ENCODE results near the gene PTPN21. TPM values are rescaled to one million over a fixed set of nuclear protein-coding genes. Genes with fewer than 3 reads are reported as not detected.

The PTPN21 gene
- polyA plus RNA-seq, 3 donors = not detected

GRCh38 chr14:88490168-88490567 is 64.6 kb downstream of the PTPN21 start:
- Histone ChIP-seq H3K4me2 (replicated peaks; ENCODE audit: extremely low read depth, low read length, poor library complexity, severe bottlenecking) (no peak overlapping the region), H3K9ac (ENCODE audit: insufficient read depth, low read length, poor library complexity, severe bottlenecking) (no peak overlapping the region), H4K20me1 (ENCODE audit: insufficient read depth, low read length) (no peaks in the 10 kb centered on the region), H3K36me3 (replicated peaks in 1 of 2; ENCODE audit: control insufficient read depth in 1 of 2, insufficient read depth in 2 of 2, low read length in 2 of 2) (no peaks in the 10 kb centered on the region), H3K27ac (ENCODE audit: low read depth in 1 of 2, low read length in 2 of 2) (no peak overlapping the region), H3K4me3 (replicated peaks in 1 of 3; ENCODE audit: low read depth in 2 of 3, low read length in 3 of 3) (no peak overlapping the region), H3K9me3 (replicated peaks in 1 of 2; ENCODE audit: control insufficient read depth in 1 of 2, insufficient read depth in 1 of 2, low read length in 2 of 2) (no peaks in the 10 kb centered on the region), H3K4me1 (ENCODE audit: control insufficient read depth in 1 of 2, insufficient read depth in 2 of 2, low read length in 2 of 2) (peaks cover 0 to 4% of the 10 kb centered on the region in 2 donors), H2AFZ (ENCODE audit: insufficient read depth, low read depth, low read length, poor library complexity, severe bottlenecking) (no peak overlapping the region), H3K27me3 (ENCODE audit: control insufficient read depth in 2 of 2, insufficient read depth in 2 of 2, low read length in 2 of 2) (no peaks in the 10 kb centered on the region), H3K79me2 (ENCODE audit: insufficient read depth, low read length) (no peaks in the 10 kb centered on the region)
- Mint-ChIP-seq H3K4me3 (no peak overlapping the region), H3K9me3 (peaks cover 0 to 2% (median 0%) of the 10 kb centered on the region in 7 donors), H3K27ac (no peak overlapping the region), H3K36me3 (no peaks in the 10 kb centered on the region), H3K27me3 (ENCODE audit: low read depth in 3 of 3) (peaks cover 4 to 8% (median 6%) of the 10 kb centered on the region in 3 donors), H3K4me1 (peaks cover 5% of the 10 kb centered on the region)
- DNase-seq = no peak
- WGBS (ENCODE audit: insufficient coverage) = 100% methylated on average over 4 of the region's 6 CpGs
- TF ChIP-seq CTCF (IDR thresholded peaks at IDR 0.05) = no peak
- intact Hi-C loops (cut with micrococcal nuclease) = no loop called here

GRCh38 chr14:88488897-88489296 is 65.9 kb downstream of the PTPN21 start:
- H3K36me3 Mint-ChIP-seq = no peaks in the 10 kb centered on the region
- Histone ChIP-seq H3K79me2 (ENCODE audit: insufficient read depth, low read length) (no peaks in the 10 kb centered on the region), H3K4me1 (ENCODE audit: control insufficient read depth in 1 of 2, insufficient read depth in 2 of 2, low read length in 2 of 2) (peaks cover 0 to 4% of the 10 kb centered on the region in 2 donors), H2AFZ (ENCODE audit: insufficient read depth, low read depth, low read length, poor library complexity, severe bottlenecking) (no peak overlapping the region), H4K20me1 (ENCODE audit: insufficient read depth, low read length) (no peaks in the 10 kb centered on the region), H3K27me3 (ENCODE audit: control insufficient read depth in 2 of 2, insufficient read depth in 2 of 2, low read length in 2 of 2) (no peaks in the 10 kb centered on the region), H3K4me2 (replicated peaks; ENCODE audit: extremely low read depth, low read length, poor library complexity, severe bottlenecking) (no peak overlapping the region), H3K27ac (ENCODE audit: low read depth in 1 of 2, low read length in 2 of 2) (no peak overlapping the region), H3K36me3 (replicated peaks in 1 of 2; ENCODE audit: control insufficient read depth in 1 of 2, insufficient read depth in 2 of 2, low read length in 2 of 2) (no peaks in the 10 kb centered on the region), H3K4me3 (replicated peaks in 1 of 3; ENCODE audit: low read depth in 2 of 3, low read length in 3 of 3) (no peak overlapping the region), H3K9me3 (replicated peaks in 1 of 2; ENCODE audit: control insufficient read depth in 1 of 2, insufficient read depth in 1 of 2, low read length in 2 of 2) (no peaks in the 10 kb centered on the region), H3K9ac (ENCODE audit: insufficient read depth, low read length, poor library complexity, severe bottlenecking) (no peak overlapping the region)
- H3K27me3 Mint-ChIP-seq (ENCODE audit: low read depth in 3 of 3) = peaks cover 2 to 6% (median 5%) of the 10 kb centered on the region in 3 donors
- no peak overlapping the region for H3K27ac Mint-ChIP-seq
- H3K4me1 Mint-ChIP-seq = peaks cover 5% of the 10 kb centered on the region
- TF ChIP-seq CTCF (IDR thresholded peaks at IDR 0.05) = no peak
- DNase-seq = no peak
- intact Hi-C loops (cut with micrococcal nuclease) = no loop called here
- no peak overlapping the region for H3K4me3 Mint-ChIP-seq
- H3K9me3 Mint-ChIP-seq = peaks cover 0 to 2% (median 0%) of the 10 kb centered on the region in 7 donors
- WGBS (ENCODE audit: insufficient coverage) = 88% methylated on average over 3 of the region's 6 CpGs
